Large intestine (tissue), 3 donors: ENCODE results near the gene CTAGE15. TPM values are rescaled to one million over a fixed set of nuclear protein-coding genes. Genes with fewer than 3 reads are reported as not detected.
"Not testable (repeated sequence)": the region's sequence is repeated elsewhere in the genome, so short reads cannot be mapped to it uniquely, and the experiment has no call there.

Experiments used
- DNase-seq, 2 donors: peaks; one replicate each; pipeline versions ENCODE4 v3.0.0 to v3.0.0-alpha.2; 2013
- H3K27ac ChIP-seq: one replicate; pipeline ENCODE4 v1.5.1; 2013; ENCODE audit warnings: low read length
- H3K27me3 ChIP-seq: 2 replicates; pipeline ENCODE4 v1.6.1; 2013; ENCODE audit warnings: low read length; ENCODE audit not compliant: control insufficient read depth, insufficient read depth
- H3K36me3 ChIP-seq: 2 replicates; pipeline ENCODE4 v1.6.1; 2013; ENCODE audit warnings: low read length; ENCODE audit not compliant: control insufficient read depth, insufficient read depth
- H3K4me1 ChIP-seq: one replicate; pipeline ENCODE4 v1.6.1; 2013; ENCODE audit warnings: low read length; ENCODE audit not compliant: control insufficient read depth, insufficient read depth
- H3K4me3 ChIP-seq: one replicate; pipeline ENCODE4 v1.5.1; 2013; ENCODE audit warnings: low read length
- H3K9me3 ChIP-seq: one replicate; pipeline ENCODE4 v1.6.1; 2013; ENCODE audit warnings: mild to moderate bottlenecking, low read depth, low read length, moderate library complexity; ENCODE audit not compliant: control insufficient read depth
- WGBS: methylation state at CpG from one replicate; pipeline ENCODE4 v1.1.5; 2013; ENCODE audit warnings: low lambda C conversion rate; ENCODE audit not compliant: insufficient coverage; 5-methylcytosine and 5-hydroxymethylcytosine counted together
- polyA plus RNA-seq: library from polyadenylated mRNA; unstranded; fragments of 120-200 nt; gene quantifications from one replicate; pipeline ENCODE4 v1.2.1, GENCODE V29; 2013

CTAGE15 gene
- polyA plus RNA-seq, 1 donor, result 5.2 TPM

GRCh38 chr7:143588183-143588582 lies 16.6 kb downstream of the CTAGE15 start:
- H3K4me3 ChIP-seq, H3K27me3 ChIP-seq, H3K9me3 ChIP-seq, DNase-seq, H3K36me3 ChIP-seq, H3K27ac ChIP-seq, H3K4me1 ChIP-seq: not testable (repeated sequence)
- WGBS, result no CpG with 5 or more reads among the region's 3 CpGs

- H3K4me3 ChIP-seq, H3K27ac ChIP-seq, H3K9me3 ChIP-seq, H3K27me3 ChIP-seq, DNase-seq, H3K36me3 ChIP-seq, H3K4me1 ChIP-seq: not testable (repeated sequence)
Observed at GRCh38 chr7:143589897-143590296, 18.3 kb downstream of the CTAGE15 start.

GRCh38 chr7:143598086-143598485 lies 26.5 kb downstream of the CTAGE15 start:
- no CpG with 5 or more reads among the region's 11 CpGs for WGBS
- H3K4me3 ChIP-seq, DNase-seq: not testable (repeated sequence)

GRCh38 chr7:143603549-143603948 lies 31.9 kb downstream of the CTAGE15 start:
- H3K4me3 ChIP-seq, H3K36me3 ChIP-seq, H3K27ac ChIP-seq, H3K4me1 ChIP-seq, DNase-seq, H3K27me3 ChIP-seq, H3K9me3 ChIP-seq: not testable (repeated sequence)
- no CpG with 5 or more reads among the region's 2 CpGs for WGBS

More at GRCh38 chr7:143598086-143598485, 26.5 kb downstream of the CTAGE15 start:
- H3K36me3 ChIP-seq, H3K4me1 ChIP-seq, H3K27me3 ChIP-seq, H3K27ac ChIP-seq, H3K9me3 ChIP-seq: not testable (repeated sequence)

GRCh38 chr7:143606088-143606487 lies 34.5 kb downstream of the CTAGE15 start:
- not testable (repeated sequence) for H3K4me1 ChIP-seq, DNase-seq, H3K27me3 ChIP-seq, H3K4me3 ChIP-seq, H3K36me3 ChIP-seq, H3K9me3 ChIP-seq, H3K27ac ChIP-seq
- no CpG with 5 or more reads among the region's 1 CpG for WGBS

GRCh38 chr7:143615545-143615944 lies 43.9 kb downstream of the CTAGE15 start:
- DNase-seq, H3K4me3 ChIP-seq: not testable (repeated sequence)
- WGBS, result no CpG with 5 or more reads among the region's 6 CpGs

GRCh38 chr7:143617204-143617603 lies 45.6 kb downstream of the CTAGE15 start:
- H3K27ac ChIP-seq, H3K27me3 ChIP-seq, H3K9me3 ChIP-seq, H3K4me3 ChIP-seq, DNase-seq, H3K4me1 ChIP-seq, H3K36me3 ChIP-seq: not testable (repeated sequence)
- no CpG with 5 or more reads among the region's 1 CpG for WGBS

More at GRCh38 chr7:143615545-143615944, 43.9 kb downstream of the CTAGE15 start:
- not testable (repeated sequence) for H3K36me3 ChIP-seq, H3K27me3 ChIP-seq, H3K4me1 ChIP-seq, H3K27ac ChIP-seq, H3K9me3 ChIP-seq

GRCh38 chr7:143620058-143620457 lies 48.5 kb downstream of the CTAGE15 start:
- DNase-seq, H3K4me1 ChIP-seq, H3K4me3 ChIP-seq, H3K9me3 ChIP-seq, H3K27me3 ChIP-seq, H3K27ac ChIP-seq, H3K36me3 ChIP-seq: not testable (repeated sequence)
- no CpG with 5 or more reads among the region's 23 CpGs for WGBS

GRCh38 chr7:143620646-143621045 lies 49.0 kb downstream of the CTAGE15 start, which contains the start of gene TCAF2:
Gene TCAF2 (plus strand): TSS chr7:143620974.
- not testable (repeated sequence) for DNase-seq, H3K4me3 ChIP-seq, H3K27ac ChIP-seq

GRCh38 chr7:143621175-143621574 lies 49.6 kb downstream of the CTAGE15 start:
- no CpG with 5 or more reads among the region's 16 CpGs for WGBS
- not testable (repeated sequence) for H3K4me3 ChIP-seq, H3K4me1 ChIP-seq, H3K27ac ChIP-seq, DNase-seq, H3K27me3 ChIP-seq, H3K36me3 ChIP-seq, H3K9me3 ChIP-seq

More at GRCh38 chr7:143620646-143621045, 49.0 kb downstream of the CTAGE15 start, which contains the start of gene TCAF2:
- not testable (repeated sequence) for H3K4me1 ChIP-seq, H3K36me3 ChIP-seq, H3K27me3 ChIP-seq, H3K9me3 ChIP-seq
- no CpG with 5 or more reads among the region's 38 CpGs for WGBS

GRCh38 chr7:143622130-143622529 lies 50.5 kb downstream of the CTAGE15 start:
- not testable (repeated sequence) for H3K27ac ChIP-seq, H3K9me3 ChIP-seq, H3K27me3 ChIP-seq, H3K4me1 ChIP-seq, DNase-seq, H3K36me3 ChIP-seq, H3K4me3 ChIP-seq
- no CpG with 5 or more reads among the region's 17 CpGs for WGBS
